NCI-H146 treated with DMSO at 0.1 percent for 48 hours (cell line): ENCODE measurements around the gene NCOA3.
"Not testable (repeated sequence)": the region's sequence is repeated elsewhere in the genome, so short reads cannot be mapped to it uniquely, and the experiment has no call there.

ENCODE experiments used
- DNase-seq: peaks from one replicate; lab custom pipeline; 2025; ENCODE audit not compliant: unreplicated experiment; lab: John Stamatoyannopoulos, UW

The NCOA3 gene

GRCh38 chr20:47468290-47469050 lies 33.2 kb upstream of the NCOA3 start:
- no peak for DNase-seq

DNA sequence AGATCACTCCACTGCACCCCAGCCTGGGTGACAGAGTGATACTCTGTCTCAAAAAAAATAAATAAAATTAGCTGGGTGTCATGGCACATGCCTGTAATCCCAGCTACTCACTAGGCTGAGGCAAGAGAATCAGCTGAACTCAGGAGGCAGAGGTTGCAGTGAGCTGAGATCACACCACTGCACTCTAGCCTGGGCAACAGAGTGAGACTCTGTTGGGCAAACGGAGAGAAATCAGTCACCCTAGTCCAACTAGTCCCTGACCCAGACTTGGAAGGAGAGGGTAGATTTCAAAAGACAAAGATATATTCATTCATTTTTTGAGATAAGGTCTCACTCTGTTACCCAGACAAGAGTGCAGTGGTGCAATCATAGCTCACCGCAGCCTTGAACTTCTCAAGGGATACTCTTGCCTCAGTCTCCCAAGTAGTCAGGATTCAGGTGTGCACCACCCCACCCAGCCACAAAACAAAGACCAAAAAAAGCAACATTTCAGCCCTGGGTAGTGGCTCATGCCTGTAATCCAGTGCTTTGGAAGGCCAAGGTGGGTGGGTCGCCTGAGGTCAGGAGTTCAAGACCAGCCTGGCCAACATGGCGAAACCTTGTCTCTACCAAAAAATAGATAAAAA lies 26.2 kb upstream of the NCOA3 start:
- DNase-seq: no peak

- no peak for DNase-seq
Observed at GRCh38 chr20:47476452-47476851, 25.2 kb upstream of the NCOA3 start.

DNA sequence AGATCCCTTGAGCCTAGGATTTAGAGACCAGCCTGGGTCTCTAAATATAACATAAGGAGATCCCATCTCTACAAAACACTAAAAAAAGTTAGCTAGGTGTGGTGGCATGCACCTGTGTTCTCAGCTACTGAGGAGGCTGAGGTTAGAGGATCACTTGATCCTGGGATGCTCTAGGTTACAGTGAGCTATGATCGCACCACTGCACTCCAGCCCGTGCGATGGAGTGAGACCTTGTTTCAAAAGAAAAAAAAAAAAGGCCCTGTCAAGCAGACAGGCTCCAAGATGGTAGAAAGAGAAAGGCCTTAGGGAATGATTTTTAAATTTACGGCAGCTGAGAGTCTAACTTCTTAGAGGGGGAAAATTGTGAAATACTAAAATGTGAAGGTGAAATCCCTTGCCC lies 22.6 kb upstream of the NCOA3 start:
- DNase-seq: no peak

GRCh38 chr20:47479506-47479905 lies 22.2 kb upstream of the NCOA3 start:
- no peak for DNase-seq

DNA sequence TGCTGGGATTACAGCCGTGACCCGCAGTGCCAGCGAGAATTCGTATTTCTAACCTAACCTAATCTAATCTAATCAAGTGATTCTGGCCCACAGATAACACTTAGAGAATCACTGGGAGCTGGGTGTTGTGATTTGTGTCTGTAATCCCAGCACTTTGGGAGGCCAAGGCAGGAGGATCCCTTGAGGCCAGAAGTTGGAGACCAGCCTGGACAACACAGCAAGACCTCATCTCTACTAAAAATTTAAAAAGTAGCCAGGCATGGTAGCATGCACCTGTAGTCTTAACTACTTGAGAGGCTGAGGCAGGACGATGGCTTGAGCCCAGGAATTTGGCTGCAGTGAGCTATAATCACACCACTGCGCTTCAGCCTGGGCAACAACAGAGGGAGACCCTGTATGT lies 21.4 kb upstream of the NCOA3 start:
- DNase-seq: no peak

DNA sequence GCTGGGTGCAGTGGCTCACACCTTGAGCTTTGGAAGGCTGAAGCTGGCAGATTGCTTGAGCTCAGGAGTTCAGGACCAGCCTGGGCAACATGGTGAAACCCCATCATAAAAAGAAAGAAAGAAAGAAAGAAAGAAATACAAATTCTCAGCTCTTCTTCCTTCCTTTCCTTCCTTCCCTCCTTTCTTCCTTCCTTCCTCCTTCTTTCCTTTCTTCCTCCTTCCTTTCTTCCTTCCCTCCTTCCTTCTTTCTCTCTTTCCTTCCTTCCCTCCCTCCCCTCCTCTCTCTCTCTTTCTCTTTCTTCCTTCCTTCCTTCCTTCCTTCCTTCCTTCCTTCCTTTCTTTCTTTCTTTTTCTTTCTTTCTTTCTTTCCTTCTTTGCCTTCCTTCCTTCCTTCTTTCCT lies 21.0 kb upstream of the NCOA3 start:
- DNase-seq: no peak

- no peak for DNase-seq
Observed at GRCh38 chr20:47481330-47482216, 20.1 kb upstream of the NCOA3 start.

DNA sequence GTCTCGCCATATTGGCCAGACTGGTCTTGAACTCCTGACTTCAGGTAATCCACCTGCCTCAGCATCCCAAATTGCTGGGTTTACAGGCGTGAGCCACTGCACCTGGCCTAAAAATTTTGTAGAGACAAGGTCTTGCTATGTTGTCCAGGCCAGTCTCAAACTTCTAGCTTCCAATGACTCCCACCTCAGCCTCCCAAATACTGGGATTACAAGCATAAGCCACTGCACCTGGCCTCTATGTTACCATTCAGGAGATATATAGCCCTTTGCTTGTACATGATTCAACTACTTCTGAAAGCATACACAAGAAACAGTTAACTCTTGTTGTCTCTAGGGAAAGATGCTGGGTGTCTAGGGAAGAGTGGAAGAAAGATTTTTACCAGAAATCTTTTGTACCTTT lies 19.0 kb upstream of the NCOA3 start:
- no peak for DNase-seq

- DNase-seq: no peak
Observed at GRCh38 chr20:47484303-47484702, 17.4 kb upstream of the NCOA3 start.

GRCh38 chr20:47487175-47487917 lies 14.3 kb upstream of the NCOA3 start:
- no peak for DNase-seq

DNA sequence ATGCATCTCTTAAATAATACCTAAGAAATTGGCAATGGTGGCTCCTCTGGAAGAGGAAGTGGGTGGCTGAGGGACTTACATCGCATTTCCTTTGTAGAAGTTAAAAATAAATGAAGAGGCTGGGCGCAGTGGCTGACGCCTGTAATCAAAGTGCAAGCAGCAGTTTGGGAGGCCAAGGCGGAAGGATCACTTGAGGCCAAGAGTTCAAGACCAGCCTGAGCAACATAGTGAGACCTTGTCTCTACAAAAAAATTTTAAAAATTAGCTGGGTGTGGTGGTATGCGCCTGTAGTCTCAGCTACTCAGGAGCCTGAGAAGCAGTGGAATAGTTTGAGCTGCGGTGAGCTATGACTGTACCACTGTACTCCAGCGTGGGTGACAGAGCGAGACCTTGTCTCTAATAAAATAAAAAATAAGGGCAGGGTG lies 12.2 kb upstream of the NCOA3 start:
- no peak for DNase-seq

DNA sequence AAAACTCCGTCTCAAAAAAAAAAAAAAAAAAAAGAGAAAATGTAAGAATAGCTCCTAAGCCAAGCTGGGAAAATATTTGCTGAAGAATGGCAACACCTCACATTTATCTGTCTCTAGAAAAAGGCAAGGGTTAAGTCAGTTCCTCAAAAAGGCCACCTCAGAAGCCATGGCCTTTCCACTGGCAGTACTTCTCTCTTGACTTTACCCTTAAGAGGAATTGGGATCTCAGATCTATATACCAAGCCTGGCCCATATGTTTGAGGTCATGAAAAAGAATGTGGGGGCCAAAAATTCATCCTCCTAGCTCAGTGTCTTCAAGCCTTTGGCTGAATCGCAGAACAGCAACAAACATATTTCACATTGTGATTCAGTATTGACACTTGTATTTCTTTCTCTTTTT lies 10.9 kb upstream of the NCOA3 start:
- DNase-seq: no peak

DNA sequence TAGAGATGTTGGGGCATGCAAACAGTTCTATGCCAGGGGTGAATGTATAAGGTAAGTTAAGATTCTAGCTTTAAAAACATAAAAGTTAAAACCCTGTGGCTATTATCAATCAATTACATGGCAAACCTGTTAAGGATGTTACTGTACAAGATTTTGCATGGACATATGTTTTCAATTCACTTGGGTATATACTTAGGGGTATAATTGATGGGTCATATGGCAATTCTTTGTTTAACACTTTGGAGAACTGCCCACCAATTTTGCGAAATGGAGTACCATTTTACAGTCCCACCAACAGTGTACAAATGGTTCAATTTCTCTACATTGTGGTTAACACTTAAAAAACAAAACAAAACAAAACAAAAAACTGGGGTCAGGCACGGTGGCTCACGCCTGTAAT lies 9.4 kb upstream of the NCOA3 start:
- DNase-seq: no peak

GRCh38 chr20:47493175-47493962 lies 8.3 kb upstream of the NCOA3 start:
- no peak for DNase-seq

DNA sequence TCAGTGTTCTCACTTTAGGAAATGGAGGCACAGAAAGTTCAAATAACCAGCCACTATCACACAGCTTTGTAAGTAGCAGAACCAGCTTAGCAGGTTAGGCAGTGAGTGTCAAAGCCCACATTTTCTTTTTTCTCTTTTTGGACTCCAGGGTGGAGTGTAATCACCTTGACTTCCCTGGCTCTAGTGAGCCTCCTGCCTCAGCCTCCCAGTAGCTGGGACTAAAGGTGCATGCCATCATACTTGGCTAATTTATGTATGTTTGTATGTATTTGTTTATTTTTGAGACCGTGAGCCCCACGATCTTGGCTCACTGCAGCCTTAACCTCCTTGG lies 7.8 kb upstream of the NCOA3 start:
- no peak for DNase-seq

DNA sequence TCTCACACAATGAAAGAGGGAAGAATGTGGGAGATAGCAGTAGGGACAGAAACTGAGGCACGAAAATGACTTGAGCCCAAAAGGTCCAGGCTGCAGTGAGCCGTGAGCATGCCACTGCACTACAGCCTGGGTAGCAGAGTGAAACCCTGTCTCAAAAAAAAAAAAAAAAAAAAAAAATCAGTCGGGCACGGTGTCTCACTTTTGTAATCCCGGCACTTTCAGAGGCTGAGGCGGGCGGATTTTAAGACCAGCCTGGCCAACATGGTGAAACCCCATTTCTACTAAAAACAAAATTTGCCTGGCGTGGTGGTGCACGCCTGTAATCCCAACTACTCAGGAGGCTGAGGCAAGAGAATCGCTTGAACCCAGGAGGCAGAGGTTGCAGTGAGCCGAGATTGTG lies 7.1 kb upstream of the NCOA3 start:
- not testable (repeated sequence) for DNase-seq

- DNase-seq: no peak
Observed at GRCh38 chr20:47496118-47496517, 5.6 kb upstream of the NCOA3 start.

GRCh38 chr20:47498606-47499005 lies 3.1 kb upstream of the NCOA3 start:
- DNase-seq: no peak

GRCh38 chr20:47499053-47499452 lies 2.6 kb upstream of the NCOA3 start:
- no peak for DNase-seq

DNA sequence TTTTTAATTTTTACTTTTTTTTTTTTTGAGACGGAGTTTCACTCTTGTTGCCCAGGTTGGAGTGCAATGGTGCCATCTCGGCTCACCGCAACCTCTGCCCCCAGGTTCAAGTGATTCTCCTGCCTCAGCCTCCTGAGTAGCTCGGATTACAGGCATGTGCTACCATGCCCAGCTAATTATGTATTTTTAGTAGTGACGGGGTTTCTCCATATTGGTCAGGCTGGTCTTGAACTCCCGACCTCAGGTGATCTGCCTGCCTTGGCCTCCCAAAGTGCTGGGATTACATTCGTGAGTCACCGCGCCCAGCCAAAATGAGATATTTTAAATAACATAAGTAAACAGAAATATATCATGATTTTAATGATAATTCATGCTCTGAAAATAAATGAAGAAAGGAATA lies 1.6 kb upstream of the NCOA3 start:
- DNase-seq: not testable (repeated sequence)
